ENCODE results near the gene LCN1. TPM values are rescaled to one million over a fixed set of nuclear protein-coding genes. Genes with fewer than 3 reads are reported as not detected.

LCN1 gene
- 0.15 to 0.20 TPM in 2 of 5 replicates, not detected in the others for total RNA-seq (2022; extraction: Qiagen RNA extraction)

DNA sequence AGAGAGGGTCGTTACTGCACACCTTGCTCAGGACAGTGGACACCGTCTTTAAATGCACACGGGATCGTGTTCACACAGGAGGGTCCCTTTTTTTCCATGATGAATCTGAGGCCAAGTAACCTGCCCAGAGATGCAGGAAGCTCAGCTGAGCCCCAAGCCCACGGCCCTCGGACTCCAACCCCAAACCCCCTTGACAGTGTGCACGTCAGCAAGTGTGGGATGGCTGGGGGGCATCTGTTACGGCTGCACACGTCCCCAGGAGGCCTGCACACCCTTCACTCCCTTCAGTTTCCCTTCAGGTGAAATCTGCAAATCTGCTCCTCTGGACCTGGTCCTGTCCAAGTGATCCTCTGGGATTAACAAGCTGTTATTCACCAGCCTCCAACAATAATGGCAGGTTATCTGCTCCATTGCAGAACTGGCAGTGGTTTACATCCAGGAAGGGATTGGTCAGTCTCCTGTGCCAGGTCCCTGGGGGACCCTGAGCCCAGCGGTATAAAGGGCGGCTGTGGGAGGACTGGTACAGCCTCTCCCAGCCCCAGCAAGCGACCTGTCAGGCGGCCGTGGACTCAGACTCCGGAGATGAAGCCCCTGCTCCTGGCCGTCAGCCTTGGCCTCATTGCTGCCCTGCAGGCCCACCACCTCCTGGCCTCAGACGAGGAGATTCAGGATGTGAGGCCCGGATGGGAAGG lies at the start of gene LCN1:
Gene LCN1 (plus strand): TSS at position 525 of the 692 bp plus-strand sequence. CDS start 58 bp downstream, at position 583.

DNA sequence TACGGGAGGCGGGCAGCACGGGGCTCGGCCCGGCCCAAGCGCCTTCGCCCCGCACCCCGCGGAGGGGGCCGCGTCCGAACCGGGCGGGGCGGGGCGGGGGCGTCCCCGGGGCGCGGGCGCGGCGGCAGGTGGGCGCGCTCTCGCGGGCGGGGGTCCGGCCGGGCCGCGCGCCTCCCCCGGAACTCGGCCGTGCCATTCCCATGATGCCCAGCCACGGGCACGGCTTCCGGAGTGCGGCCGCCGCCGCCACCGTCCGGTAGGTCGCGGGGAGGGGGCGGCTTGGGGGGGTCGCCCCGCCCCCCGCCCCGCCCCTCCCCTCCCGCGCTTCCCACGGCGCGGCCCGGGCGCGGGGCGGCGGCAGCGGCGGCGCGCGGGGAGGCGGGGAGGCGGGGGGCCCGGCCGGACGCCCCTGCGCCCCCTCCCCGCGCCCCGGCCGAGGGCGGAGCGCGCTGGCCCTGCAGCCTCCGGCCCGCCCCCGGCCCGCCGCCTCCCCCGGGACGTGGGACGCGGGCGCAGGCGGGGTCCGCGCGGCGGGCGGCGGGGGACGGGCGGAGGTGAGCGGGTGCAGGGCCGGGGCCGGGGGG lies 41.7 kb upstream of the LCN1 start, which contains the start of gene PPP1R26:
Gene PPP1R26 (plus strand): TSS at position 314 of the 584 bp plus-strand sequence. CDS start 4,729 bp downstream, outside the sequence.

DNA sequence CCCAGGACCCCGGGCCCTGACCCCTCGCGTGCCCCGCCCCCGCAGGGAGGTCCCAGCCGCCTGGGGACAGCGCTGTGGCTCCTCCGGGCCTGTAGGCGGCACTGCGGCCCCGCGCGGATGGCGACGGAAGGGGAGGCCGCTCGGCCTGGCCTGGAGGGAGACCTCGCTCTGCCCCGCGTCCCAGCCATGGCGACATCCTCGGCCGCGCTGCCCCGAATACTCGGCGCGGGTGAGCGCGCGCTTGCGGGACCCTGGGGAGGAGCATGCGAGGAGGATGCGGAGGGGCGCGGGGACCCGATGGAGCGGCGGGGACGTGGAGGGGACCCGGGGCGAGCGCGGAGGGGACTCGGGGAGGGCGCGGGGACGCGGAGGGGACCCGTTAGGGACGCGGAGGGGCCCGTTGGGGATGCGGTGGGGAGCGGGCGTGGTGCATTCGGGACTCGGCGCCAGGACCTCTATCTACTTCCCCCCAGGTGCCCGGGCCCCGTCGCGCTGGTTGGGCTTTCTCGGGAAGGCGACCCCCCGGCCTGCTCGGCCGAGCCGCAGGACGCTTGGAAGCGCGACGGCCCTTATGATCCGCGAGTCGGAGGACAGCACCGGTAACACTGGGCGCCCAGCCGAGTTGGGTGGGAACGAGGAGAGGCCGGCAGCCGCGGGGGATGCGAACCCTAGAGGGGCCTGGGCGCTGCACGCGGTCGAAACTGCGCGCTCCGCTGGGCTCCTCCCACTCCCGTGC lies 20.5 kb upstream of the LCN1 start, which contains the start of gene MRPS2:
Gene MRPS2 (plus strand): TSS at position 158 of the 736 bp plus-strand sequence. CDS start 29 bp downstream, at position 187.

DNA sequence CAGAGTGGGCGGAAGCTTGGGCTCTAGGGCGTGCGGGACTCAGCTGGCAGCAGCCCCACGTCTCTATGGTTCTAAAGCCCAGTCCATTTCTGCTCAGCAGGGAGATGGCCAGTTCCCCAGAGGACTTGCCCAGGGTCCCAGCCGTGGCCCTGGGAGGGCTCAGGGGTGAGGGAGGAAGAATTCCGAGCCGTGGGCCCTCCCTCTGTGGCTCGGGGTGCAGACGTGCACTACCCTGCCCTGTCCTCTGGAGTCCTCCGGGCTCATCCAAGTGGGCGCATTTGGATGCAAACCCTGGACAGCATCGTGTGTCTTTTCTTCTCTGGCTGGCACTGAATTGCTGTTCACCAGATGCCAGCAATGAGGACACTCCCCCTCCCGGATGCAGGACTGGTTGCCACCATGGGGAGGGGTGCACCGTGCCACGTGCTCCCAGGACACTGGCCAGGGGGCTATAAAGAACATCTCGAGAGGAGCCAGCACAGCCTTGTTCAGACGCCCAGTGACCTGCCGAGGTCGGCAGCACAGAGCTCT lies 24.5 kb downstream of the LCN1 start, which contains the start of gene OBP2A:
Gene OBP2A (plus strand): TSS at position 481 of the 531 bp plus-strand sequence. CDS start 55 bp downstream, outside the sequence.

DNA sequence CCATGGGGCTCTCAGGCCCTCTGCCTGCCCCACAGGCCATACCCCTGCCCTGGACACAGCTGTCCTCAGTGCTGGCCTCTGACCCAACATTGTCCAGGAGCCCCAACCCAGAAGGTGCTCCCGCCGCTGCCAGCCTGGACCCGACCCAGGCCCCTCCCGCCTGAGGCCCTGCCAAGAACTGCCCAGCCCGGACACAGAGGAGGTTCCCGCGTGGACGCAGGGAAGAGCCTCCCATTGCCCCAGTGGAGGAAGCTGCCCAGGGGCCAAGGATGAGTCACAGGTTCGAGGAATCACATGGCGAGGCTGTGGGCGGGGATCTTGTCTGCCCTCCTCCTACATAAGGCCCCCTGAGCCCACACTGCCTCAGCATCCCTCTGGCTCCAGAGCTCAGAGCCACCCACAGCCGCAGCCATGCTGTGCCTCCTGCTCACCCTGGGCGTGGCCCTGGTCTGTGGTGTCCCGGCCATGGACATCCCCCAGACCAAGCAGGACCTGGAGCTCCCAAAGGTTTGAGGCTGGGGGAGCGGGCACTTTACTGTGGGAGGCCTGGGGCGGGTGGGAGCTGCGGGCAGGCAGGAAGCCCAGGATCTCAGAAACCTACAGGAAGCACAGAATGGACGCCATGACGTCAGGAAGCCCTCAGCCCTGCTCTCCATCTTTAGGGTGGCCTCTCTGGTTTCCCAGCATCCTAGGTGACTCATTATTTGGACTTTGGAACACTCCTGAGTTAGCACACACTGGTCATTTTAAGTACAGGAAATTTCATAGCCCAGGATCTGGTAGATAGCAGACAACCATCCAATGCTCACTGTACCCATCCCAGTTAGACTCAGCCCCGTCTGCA lies 40.4 kb downstream of the LCN1 start, which contains the start of gene PAEP:
Gene PAEP (plus strand): TSS at position 366 of the 844 bp plus-strand sequence.

Other genes with a start within 250 kb of the LCN1 start
- gene PPP1R26, start 41.7 kb upstream of the LCN1 start, total RNA-seq (2022; extraction: Qiagen RNA extraction): 15.2 to 20.2 TPM (median 18.8 TPM) in 5 replicates
- gene MRPS2, start 20.8 kb upstream of the LCN1 start, total RNA-seq (2022; extraction: Qiagen RNA extraction): 104 to 133 TPM (median 129 TPM) in 5 replicates
- 0.14 TPM in 1 of 5 replicates, not detected in the others for gene OBP2A, start 24.7 kb downstream of the LCN1 start, total RNA-seq (2022; extraction: Qiagen RNA extraction)
- 0.27 to 0.46 TPM (median 0.37 TPM) in 5 replicates for gene PAEP, start 40.3 kb downstream of the LCN1 start, total RNA-seq (2022; extraction: Qiagen RNA extraction)
- gene GLT6D1, start 118.1 kb downstream of the LCN1 start, total RNA-seq (2022; extraction: Qiagen RNA extraction): not detected in 5 replicates
- gene LCN9, start 141.9 kb downstream of the LCN1 start, total RNA-seq (2022; extraction: Qiagen RNA extraction): 0.13 to 0.16 TPM in 2 of 5 replicates, not detected in the others
- 0.09 to 0.12 TPM in 2 of 5 replicates, not detected in the others for gene SOHLH1, start 178.0 kb downstream of the LCN1 start, total RNA-seq (2022; extraction: Qiagen RNA extraction)
- gene KCNT1, start 180.7 kb downstream of the LCN1 start, total RNA-seq (2022; extraction: Qiagen RNA extraction): not detected in 5 replicates

Data from A549 treated with Hydrocortisone at 1 μM for 4 hours (cell line).